Suppressor macrophage (primary cell): ENCODE data around the gene MAP3K4.
"Not testable (repeated sequence)": the region's sequence is repeated elsewhere in the genome, so short reads cannot be mapped to it uniquely, and the experiment has no call there.

Experiments
- DNase-seq, 4 experiments: peaks; one replicate each; pipeline ENCODE4 v3.0.0-alpha.2; 2020 to 2022

The MAP3K4 gene

DNA sequence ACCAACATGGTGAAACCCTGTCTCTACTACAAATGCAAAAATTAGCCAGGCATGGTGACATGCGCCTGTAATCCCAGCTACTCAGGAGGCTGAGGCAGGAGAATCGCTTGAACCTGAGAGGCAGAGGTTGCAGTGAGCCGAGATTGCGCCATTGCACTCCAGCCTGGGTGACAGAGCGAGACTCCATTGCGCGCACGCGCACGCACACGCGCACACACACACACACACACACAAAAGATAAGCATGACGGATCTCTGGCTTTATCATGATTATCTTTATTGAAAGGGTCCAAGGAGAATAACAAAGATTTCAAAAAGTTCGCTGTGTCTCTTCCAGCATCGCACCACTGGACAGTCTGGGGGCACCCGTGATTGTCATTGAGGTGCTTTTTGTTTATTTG lies 19.0 kb upstream of the MAP3K4 start:
- not testable (repeated sequence) for DNase-seq

DNA sequence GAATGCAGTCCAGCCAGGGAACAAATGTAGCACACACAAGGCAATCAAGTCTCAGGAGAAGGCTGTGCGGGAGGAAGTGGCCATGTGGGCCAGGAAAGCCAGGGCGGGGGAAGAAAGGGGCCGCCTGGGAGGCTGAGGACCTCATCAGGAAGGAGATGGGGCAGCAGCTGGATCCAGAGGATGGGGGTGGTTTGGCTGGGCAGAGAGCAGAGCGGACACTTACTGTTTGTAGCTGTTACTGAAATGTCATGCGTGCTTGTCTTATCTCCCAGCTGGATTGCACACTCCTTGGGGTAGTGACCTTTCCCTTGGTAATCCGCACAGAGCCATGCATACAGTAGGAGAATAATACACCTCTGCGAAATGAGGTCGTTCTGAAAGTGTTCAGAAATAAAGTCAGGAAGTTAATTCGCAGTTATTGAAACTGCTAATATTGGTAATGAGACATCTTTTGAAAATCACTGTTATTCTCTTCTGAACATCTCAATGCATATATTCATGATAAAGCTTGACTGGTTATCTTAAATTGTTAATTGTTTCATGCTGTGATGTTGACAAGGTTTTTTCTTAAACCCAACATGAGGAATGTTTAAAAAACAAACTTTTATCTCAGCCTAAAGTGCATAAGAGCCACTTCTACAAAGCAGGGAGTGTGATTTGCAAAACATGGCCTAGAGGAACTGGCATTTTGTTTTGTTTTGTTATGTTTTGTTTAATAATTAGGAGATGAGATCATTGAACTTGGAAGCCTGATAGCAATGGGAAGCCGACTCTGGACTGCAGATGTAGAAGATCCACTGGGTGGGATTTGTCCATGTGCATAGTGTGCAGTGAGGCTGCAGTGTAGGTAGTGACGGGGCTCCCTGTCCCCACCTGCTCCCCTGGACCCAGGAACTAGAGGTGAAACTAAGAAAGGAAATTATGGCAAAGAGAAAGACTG lies 18.0 kb upstream of the MAP3K4 start:
- no peak for DNase-seq

DNA sequence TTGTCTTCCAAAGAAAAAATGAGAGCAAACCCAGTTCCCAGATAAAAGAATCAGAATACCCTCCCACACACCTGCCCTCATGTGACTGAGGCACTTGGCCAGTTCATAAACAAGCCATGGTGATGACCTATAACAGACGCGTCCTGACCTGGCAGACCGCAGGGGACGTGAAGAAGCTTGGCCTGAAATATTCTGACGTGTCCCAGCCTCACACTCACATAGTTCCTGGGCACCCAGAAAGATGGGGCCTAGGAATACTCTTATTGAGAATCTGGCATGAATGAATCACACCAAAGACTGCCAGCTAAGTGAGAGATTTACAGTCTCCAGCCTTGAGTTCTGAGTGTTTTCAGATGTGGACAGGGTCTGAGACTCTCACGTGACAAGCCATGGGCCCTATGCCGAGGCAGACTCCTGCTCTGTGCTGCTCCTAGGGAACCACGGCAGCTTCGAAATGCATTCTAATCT lies 17.2 kb upstream of the MAP3K4 start:
- no peak for DNase-seq

DNA sequence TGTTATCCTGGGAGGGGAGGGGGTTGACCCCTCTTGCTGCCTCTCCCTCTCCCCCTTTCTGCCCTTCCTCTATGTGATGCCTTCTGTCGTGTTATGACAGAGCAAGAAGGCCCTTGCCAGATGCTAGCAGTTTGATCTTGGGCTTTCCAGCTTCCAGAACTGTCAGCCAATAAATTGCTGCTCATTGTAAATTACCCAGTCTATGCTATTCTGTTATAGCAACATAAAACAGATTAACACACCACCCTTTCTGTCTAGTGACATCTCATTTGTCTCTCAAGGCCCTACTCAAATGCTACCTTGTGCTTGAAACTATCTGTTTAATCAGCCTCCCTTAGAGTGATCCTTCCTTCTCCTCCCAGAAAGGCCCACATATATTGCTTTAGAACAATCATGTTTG lies 16.4 kb upstream of the MAP3K4 start:
- DNase-seq, result no peak

DNA sequence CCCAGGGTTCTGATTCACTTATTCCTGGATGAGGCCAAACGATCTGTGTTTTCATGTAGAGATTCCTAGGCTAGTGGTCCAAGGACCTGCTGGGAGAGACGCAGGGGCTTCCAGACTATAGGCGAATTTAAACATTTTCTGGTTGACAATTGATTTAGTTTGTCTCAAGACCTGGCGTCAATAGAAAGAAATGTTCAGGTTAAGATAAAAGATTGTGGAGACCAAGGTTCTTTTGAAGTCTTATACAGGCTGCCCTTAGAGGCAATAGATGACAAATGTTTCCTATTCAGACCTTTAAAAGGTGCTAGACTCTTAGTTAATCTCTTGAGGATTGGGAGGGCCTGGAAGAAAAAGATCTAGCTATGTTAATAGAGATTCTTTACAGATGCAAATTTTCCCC lies 15.6 kb upstream of the MAP3K4 start:
- not testable (repeated sequence) for DNase-seq

DNA sequence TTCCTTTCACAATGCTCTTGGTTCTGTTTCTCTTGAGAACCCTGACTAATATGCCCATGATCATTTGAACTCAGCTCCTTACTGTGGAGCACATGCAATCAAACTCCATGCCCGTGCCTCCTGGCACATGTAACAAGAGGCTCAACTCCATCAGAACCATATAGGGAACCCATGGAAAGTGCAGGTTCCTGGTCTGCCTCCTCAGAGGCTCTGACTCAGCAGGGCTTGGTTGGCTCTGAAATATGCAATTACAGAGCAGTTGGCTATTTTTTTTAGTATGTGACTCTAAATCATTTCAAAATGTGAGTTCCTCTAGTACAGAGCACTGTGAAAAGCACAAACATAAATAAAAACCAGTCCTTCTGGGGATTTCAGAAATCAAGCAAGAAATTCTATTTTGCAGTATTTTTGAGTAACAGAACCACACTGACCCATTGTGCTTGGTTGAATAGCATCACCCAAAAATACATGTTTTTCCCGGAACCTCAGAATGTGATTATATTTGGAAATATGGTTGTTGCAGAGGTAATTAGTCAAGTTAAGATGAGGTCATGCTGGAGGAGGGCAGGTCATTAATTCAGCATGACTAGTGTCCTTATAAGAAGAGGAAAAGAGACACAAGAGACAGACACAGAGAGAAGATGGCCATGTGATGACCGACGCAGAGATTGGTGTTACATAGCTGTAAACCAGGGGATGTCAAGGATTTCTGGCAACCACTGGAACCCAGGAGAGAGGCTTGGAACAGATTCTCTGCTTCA lies 13.2 kb upstream of the MAP3K4 start:
- DNase-seq, result peak; percentile 34 to 61 (median 52)

DNA sequence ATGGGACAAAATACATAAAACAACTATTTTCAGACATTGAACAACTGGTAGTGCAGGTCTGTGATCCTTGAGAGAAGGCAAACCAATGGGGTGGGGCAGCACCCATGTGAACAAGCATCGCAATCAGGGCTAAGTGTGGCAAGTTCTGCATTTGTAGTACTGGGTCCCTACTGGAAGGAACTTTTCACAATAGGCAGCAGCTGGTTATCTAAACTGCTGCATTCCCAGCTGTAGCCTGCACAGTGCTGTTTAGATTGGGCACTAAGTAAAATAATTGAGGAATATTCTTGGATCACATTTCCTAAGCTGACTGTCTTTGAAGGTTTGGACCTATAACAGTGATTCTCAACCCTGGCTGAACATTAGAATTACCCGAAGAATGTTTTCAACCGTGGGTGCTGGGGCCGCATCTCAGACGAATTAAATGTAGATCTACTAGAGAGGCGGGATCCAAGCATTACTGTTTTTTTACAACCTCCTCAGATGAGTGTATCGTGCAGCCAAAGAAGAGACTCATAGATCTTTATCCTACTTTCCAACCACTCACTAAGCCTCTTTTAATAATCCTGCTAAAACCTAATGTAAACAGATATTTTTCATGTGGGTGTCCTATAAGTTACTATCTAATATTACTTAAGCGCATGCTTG lies 12.4 kb upstream of the MAP3K4 start:
- peak; percentile 30 to 56 (median 48) for DNase-seq

DNA sequence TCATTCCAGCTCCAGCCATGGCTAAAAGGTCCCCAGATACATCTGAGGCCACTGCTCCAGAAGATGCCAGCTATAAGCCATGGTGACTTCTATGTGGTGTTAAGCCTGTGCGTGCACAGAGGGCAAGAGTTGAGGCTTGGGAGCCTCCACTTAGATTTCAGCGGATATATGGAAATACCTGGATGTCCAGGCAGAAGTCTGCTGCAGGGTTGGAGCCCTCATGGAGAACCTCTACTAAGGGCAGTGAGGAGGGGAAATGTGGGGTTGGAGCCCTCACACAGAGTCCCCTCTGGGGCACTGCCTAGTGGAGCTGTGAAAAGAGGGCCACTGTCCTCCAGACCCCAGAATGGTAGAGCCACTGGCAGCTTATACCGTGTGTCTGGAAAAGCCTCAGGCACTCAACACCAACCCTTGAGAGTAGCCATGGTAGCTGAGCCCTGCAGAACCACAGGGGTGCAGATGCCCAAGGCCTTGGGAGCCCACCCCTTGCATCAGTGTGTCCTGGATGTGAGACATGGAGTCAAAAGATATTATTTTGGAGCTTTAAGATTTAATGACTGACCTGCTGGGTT lies 8.1 kb upstream of the MAP3K4 start:
- not testable (repeated sequence) for DNase-seq

DNA sequence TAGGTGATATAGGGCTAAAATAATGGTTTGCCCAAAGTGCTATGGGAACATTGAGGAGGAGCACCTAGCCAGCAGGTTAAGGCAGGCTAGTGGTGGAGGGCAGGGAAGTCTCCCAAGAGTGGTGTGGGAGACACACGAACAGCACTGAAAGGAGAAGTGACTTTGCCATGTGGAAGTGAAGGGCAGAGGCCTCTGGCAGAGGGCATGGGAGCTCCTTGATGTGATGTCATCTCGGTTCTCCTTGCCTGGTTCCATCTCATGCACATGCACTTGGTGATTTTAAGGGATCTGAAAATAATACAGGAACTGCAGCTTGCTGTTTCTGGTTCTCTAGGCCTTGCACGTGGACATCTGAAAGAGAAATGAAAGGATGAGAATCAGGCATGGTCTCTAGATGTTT lies 4.7 kb upstream of the MAP3K4 start:
- DNase-seq, result peak; percentile 84 to 94 (median 89)

DNA sequence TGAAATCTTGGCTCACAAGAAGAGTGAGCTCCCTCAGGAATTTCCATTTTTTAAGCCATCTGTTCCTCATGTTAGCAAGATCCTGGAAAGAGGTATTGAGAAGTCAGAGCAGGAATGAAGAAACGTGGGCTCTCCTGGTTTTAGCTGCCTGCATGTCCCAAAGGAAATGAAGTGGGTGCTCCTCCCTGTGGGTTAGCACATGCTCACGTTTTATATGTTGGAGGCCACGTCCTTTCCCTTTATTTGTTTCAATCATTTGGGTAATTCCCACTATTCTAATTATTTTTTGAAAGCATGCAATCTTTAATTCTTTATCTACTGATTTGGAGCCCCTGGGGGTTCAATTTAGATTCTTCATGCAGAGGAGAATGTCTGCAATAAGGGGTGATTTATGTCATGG lies 4.3 kb upstream of the MAP3K4 start:
- DNase-seq, result no peak

DNA sequence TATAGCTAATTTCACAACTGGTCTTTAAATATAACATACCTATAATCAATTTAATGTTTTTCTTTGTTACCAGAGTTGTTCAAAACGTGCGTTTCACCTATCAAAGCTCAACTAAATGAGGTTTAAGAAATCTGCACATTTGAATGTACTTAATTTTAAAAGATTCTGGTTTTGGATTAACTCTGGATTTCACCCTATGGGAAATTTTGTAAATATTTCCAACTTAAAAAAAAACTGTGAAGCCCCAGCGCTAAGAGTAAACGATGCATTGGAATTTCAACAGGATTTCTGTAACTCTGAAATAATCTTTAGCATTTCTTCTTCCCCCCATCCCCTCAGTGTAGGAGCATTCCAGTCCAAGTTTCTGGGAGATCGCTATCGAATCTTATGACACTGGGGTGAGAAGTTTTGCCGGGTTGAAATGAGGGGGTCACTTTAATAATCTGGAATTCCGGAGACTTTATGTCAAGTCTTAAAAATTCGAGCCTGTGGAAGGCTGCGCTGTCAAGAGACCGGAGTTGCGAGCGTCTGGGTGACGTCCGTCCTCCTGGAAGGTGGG lies 643 bp upstream of the MAP3K4 start:
- DNase-seq, result no peak

DNA sequence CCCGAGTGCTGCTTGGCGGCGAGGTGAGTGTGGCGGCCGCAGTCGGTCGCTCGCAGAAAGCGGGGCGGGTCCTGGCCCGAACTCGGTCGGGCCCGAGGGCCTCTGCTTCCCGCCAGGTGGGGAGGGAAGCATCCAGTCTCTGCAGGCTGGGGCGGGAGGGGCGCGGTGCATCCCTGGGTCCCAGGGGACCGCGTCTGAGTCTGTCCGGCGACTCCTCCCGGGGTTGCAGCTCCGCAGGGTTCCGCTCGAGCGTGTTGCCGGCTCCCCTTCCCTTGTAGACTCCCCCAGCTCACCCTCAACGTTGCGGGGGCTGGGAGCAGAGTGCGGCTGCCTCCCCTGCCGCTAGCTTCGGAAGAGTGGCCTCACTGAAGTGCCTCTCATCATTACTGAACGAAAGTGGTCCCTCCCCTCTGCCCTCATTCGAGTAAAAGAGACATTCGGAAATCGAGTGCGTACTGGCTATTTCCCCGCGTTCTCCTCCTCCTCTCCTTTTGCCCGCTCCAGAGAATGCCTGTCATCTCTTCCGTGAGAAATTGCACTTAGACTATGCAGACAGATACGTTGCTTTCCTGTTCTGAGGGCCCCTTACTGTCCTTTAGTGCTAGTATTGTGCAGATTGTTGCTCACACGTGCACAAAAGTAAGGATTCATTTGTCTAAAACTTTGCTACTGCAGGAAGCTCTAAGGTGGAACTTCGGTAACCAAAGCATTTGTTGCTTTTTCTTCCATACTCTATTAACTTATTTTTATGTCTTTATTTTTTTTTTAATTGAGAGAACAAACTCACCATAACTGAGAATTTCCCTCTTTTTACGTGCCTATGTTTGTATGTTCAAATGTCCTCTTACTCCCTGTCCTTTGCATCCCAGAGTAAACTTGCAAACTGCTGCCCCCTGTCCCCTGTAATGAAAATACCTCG lies 751 bp downstream of the MAP3K4 start:
- peak; percentile 41 to 72 (median 65) for DNase-seq

DNA sequence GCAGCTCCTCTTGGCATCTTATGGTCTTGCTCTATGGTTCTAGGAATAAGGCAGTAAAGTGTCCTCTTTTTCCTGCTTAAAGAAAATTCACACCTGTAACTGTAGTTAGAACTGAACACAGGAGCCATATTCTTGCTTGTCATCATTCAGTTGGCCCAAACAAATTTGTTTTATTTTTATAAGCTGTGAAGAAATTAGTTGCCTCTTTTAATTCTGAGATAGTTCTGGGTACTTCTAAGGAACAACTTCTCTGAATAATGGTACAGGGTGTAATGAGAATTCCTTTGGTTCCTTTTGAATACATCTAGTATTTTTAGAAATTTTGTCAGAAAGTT lies 1.4 kb downstream of the MAP3K4 start:
- DNase-seq, result no peak

DNA sequence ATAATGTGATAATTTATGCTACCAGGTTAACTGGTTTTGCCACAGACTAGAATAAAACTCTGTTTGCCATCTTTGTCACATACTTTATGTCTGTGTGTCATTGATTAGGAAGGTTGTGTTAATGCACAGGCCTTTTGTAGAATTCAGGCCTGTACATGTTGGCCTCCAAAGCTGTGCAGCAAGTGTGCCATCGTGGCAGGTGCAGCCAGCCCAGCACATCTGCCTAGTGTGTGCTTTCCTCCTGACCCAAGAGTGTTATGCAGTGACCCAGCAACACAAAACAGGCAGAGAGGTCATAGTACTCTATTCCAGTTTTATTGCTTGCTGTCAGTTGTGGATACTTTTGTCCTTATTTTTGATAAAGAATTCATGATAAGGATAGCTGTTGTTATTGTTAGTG lies 3.7 kb downstream of the MAP3K4 start:
- DNase-seq, result no peak

DNA sequence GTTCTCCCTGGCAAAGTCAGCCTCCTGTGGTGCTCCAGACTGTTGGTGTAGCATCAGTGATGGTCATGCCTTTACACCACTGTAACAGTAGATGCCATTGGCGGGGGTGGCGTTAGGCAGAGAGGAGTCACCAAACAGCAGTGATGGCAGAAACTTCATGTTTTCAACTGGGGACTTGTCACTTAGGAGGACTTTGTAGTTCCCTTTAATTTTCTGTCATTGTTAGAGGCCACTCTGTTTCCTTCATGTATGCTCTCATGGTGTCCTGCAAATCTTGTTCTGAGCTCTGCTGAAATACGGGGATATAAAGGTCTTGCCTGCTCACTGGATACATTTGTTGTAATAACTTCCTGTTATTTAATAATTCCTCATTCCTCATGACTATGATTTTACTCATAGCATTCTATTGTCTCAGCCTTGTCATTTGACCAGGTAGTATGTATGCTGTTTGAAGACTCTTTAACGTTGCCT lies 4.6 kb downstream of the MAP3K4 start:
- peak; percentile 52 to 80 (median 58) for DNase-seq

DNA sequence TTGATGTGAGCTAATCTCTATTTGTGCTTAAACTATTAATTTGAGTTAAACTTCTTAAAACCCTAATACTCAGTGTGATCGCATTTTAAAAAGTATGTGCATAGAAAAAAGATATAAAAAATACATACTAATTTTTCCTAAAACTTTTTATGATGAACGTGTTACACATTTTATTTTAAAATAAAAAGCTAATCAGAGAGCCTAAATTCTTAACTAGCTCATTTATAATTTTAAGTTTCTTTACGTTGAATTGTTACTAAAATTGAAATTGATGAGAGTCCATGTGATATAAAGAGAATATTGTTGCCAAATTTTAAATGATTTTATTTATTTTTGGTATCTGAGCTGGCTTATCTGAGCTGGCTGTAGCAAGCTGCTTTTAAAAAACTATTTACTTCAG lies 6.6 kb downstream of the MAP3K4 start:
- no peak for DNase-seq

DNA sequence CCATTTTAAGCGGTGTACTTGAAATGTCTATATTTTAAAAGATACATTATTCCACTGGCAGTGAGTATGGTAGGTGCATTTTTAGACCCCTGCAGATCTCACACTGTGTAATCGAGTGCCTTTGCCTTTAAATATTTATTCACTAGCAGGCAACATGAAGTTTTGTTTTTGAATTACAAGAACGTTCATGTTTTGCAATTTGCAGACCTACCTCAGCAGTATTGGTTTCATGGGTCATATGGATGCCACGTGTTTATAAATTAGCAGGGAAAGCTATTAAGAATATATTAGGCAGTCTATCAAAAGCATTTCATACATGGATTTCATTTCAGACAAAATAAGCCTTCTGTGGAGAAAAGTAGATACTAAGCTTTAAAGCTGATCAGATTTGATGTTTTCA lies 7.2 kb downstream of the MAP3K4 start:
- DNase-seq, result no peak

DNA sequence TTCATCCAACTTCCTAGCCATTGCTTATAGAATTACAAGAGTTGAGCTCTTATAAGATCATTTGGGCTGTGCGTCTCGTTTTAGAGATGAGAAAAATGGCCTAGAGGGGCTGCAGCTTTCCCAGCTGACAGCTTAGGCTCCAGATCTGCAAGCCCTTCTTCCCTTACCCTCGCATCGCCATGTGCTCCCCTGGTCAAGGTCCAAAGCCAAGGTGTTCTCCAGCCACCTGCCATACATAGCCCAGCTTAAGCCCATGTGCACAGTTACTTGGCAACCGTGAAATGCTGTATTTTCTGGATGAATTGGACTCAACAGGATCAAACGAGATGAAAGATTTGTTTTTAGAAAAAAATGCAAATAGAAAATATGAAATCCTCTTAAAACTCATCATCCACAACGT lies 7.9 kb downstream of the MAP3K4 start:
- DNase-seq, result no peak

DNA sequence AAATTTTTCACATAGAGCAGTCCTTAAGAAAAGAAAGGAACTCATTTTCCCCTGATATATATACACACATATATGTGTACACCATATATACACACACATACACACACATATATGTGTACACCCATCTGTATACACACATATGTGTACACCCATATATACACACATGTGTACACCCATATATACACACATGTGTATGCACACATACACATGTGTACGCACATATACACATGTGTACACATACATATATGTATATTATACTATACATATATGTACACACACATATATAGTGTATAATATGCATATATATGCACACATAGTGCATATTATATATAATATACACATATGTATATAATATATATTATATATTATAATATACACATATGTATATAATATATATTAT lies 9.1 kb downstream of the MAP3K4 start:
- DNase-seq, result no peak

DNA sequence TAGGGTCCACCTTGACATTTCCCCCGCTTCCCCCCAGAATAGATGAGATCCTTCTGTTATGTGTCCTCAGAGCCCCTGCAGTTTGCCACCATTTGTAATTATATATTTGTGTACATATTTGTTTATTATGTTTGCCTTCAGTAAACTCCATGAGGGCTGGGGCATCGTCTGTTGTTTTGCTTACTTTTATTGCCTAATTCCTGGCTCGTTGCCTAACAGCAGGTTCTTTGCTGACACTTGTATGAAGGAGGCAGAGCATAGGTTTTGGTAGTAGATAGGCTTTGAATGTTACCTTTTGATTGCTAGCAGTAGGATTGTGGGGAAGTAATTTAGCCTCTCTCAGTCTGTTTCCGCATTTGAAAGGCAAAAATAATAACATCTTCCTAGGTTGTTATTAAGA lies 9.9 kb downstream of the MAP3K4 start:
- DNase-seq, result peak in 3 of 4 experiments; percentile 9 to 21 (median 15)

DNA sequence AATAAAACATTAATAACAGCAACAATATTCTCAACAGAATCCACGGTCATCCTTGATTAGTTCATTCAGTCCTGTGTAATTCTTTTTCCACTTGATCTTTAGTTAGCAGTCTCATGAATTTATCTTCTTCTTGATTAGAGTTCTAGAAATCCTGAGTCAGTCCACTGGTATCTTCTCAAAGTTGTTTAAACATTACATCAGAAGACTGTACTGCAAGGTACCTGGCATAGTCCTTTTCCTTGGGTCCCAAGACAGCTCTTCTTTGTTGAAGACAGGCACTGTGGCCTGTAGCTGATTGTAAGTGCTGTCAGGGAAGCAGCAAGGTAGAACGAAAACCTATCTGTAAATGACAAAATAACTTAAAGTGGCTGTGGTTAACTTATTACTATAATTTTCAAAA lies 11.8 kb downstream of the MAP3K4 start:
- DNase-seq, result no peak
